Stimulated activated CD4-positive, alpha-beta T cell treated with anti-CD3 and anti-CD28 coated beads, Interleukin-2, amount 100 ng/mL, for 4 hours (primary cell): ENCODE measurements around the gene BCAR3.

Source experiments
- DNase-seq: peaks from one replicate; pipeline ENCODE4 v3.0.0-alpha.2; 2020; ENCODE audit warnings: low read depth

The BCAR3 gene

GRCh38 chr1:93542398-93542797, 139.2 kb downstream of the BCAR3 start:
- DNase-seq = no peak

DNA sequence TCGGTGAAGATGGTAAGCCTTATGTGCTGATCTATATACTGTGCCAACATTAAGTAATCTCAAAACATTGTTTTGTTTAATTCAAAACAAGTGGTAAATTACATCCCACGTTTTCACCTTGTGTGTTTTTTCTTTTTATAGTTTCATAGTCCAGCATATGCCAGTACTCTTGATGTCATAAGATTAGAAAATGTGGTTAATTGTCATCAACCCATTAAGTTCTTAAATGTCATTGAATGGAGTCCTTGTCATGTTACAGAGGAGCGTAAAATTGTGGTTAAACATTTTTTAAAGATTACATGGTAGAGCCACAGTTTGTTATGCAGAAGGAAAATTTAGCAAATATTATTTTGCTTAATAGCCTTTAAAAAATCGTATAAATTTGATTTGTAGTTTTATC, 140.6 kb downstream of the BCAR3 start:
- DNase-seq = no peak

- DNase-seq = no peak
Observed at GRCh38 chr1:93537924-93538323, 143.7 kb downstream of the BCAR3 start.

GRCh38 chr1:93537396-93537795, 144.2 kb downstream of the BCAR3 start:
- DNase-seq = no peak

DNA sequence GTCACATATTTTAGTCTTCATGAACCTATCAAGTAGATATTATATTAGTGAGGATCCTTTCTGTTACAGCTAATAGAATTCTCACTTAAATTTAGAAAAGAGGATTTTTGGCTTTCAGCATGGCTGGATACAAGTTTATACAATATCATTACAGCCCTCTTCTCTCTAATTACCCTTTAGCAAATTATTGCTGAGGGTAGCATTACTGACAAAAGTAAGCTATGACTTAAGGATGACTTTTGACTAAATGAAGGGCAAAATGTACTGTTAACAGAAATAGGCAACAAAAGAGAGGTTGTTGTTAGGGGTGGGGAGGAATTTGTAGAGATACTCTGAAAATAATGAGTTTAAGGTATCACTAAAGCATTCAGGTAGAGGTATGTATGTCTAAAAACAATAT, 148.0 kb downstream of the BCAR3 start:
- no peak for DNase-seq

GRCh38 chr1:93532780-93533378, 148.8 kb downstream of the BCAR3 start:
- no peak for DNase-seq

- DNase-seq = no peak
Observed at GRCh38 chr1:93531193-93531592, 150.4 kb downstream of the BCAR3 start.

DNA sequence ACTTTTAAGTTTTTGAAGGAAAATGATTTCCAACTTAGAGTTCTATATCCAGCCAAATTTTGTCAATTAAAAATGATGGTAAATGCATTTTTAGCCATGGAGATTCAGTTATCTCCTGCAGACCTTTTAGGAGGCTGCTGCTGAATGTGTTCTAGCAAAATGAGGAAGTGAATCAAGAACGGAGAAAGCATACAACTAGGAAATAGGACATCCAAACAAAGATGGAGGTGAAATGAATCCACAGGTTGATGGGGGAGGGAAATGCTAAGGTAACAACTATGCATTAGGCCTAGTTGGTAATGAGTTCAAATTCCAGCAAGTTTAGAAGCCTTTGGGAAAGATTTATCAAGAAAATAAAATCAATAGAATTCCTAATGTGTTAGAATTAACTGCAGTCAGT, 153.2 kb downstream of the BCAR3 start:
- no peak for DNase-seq

- no peak for DNase-seq
Observed at GRCh38 chr1:93526431-93526830, 155.2 kb downstream of the BCAR3 start.

DNA sequence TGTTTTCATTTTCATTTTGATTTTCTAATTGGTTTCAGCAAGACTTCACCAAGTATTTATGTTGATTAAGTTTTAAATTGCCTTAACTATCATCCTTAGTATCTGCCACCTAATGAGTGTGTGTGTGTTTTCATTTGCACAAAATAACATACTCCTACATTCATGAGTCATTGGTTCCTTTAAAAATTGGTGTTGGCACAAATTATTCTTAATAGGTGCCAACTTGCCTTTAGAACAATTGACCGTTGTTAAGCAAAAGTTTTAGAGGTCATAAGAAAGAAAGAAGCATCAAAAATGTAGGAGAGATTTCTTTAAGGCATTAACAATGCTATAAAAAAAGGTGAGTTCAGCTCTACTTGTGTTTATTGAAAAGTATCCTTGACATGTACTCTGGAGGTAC, 156.2 kb downstream of the BCAR3 start:
- no peak for DNase-seq

- DNase-seq = no peak
Observed at GRCh38 chr1:93522721-93523120, 158.9 kb downstream of the BCAR3 start.

GRCh38 chr1:93521618-93522017, 160.0 kb downstream of the BCAR3 start:
- no peak for DNase-seq

DNA sequence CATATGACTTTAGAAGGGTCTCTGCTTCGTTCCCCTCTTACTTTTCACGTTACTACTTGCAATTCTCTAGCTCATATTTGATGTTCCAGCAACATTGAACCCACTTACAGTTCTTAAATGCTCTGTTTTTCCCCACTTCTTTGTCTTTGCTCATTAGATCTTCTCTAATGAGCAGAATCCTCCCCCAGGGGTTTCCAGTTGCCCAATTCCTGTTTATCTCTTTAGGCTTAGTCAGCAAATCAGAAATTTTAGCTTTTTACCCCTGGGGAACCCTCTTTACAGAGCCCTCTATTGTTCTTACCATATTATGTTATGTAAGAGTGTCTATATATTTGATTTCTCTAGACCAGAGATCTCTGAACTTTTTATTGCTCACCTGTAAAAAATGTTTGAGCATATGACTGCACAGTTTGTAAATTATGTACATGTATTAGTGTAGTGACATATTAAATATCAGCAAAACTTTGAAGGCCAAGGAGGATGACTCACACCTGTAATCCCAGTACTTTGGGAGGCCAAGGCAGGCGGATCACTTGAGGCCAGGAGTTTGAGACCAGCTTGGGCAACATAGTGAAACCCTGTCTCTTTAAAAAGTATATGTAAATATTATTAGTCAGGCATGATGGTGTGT, 162.3 kb downstream of the BCAR3 start:
- DNase-seq = no peak

GRCh38 chr1:93518516-93518915, 163.1 kb downstream of the BCAR3 start:
- no peak for DNase-seq

DNA sequence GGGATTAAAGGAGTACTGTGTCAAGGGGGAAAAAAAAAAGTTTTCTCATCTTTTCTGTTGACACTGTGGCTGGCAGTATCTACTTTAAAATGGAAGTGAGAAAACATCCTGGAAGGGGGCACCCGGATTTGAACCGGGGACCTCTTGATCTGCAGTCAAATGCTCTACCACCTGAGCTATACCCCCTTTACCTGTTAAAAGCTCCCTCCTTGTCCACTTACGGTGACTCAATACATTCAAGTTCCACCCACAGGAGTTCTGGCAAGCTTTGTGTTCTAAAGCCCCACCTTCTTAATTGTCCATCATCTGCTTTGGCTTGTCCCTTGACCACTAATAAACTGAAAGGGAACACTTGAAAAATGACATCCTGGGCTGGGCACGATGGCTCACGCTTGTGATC, 165.5 kb downstream of the BCAR3 start:
- no peak for DNase-seq
